ENCODE data around the gene SPPL2B. TPM values are rescaled to one million over a fixed set of nuclear protein-coding genes. Genes with fewer than 3 reads are reported as not detected.

SPPL2B gene
- total and polyA plus RNA-seq, 2 experiments from 2014 or later = 23.5 to 51.0 TPM

- Histone ChIP-seq H2AFZ (no peak overlapping the region), H3K4me1 (ENCODE audit: insufficient read depth) (peaks cover 2% of the 10 kb centered on the region; the same call in 1 of the 2 replicates), H3F3A (replicated peaks; ENCODE audit: low read depth) (peaks cover 24% of the 10 kb centered on the region), H3K27me3 (ENCODE audit: insufficient read depth) (no peaks in the 10 kb centered on the region), H4K20me1 (replicated peaks; ENCODE audit: insufficient read depth) (peaks cover 9% of the 10 kb centered on the region), H3K4me2 (no peak overlapping the region), H3K27ac (ENCODE audit: low read depth) (0 out of 2 replicates have a peak overlapping the region, but pooled peaks have one; percentile 45), H3K79me2 (replicated peaks; ENCODE audit: insufficient read depth) (peaks cover 32% of the 10 kb centered on the region), H3K4me3 (no peak overlapping the region), H3K36me3 (ENCODE audit: insufficient read depth) (no peaks in the 10 kb centered on the region), H3K9me2 (ENCODE audit: insufficient read depth) (no peaks in the 10 kb centered on the region; the same call in 1 of the 2 replicates)
- H3K9me3 Mint-ChIP-seq = peaks cover 13% of the 10 kb centered on the region
- TF ChIP-seq EZH2phosphoT487 (IDR thresholded peaks at IDR 0.05; ENCODE audit: unreplicated experiment) (no peak), EZH2 (IDR thresholded peaks at IDR 0.05; ENCODE audit: low read depth, unreplicated experiment) (no peak), NANOG (IDR thresholded peaks at IDR 0.05; ENCODE audit: borderline replicate concordance) (no peak), ZNF331 (CRISPR knock-in tag; IDR thresholded peaks at IDR 0.05; ENCODE audit: low read depth) (no peak), ZNF462 (CRISPR knock-in tag; IDR thresholded peaks at IDR 0.05) (no peak), STAT1 (IDR thresholded peaks at IDR 0.05; ENCODE audit: unreplicated experiment) (no peak), JUNB (IDR thresholded peaks at IDR 0.05; ENCODE audit: unreplicated experiment) (no peak)
- TF ChIP-seq, protein P1, sequence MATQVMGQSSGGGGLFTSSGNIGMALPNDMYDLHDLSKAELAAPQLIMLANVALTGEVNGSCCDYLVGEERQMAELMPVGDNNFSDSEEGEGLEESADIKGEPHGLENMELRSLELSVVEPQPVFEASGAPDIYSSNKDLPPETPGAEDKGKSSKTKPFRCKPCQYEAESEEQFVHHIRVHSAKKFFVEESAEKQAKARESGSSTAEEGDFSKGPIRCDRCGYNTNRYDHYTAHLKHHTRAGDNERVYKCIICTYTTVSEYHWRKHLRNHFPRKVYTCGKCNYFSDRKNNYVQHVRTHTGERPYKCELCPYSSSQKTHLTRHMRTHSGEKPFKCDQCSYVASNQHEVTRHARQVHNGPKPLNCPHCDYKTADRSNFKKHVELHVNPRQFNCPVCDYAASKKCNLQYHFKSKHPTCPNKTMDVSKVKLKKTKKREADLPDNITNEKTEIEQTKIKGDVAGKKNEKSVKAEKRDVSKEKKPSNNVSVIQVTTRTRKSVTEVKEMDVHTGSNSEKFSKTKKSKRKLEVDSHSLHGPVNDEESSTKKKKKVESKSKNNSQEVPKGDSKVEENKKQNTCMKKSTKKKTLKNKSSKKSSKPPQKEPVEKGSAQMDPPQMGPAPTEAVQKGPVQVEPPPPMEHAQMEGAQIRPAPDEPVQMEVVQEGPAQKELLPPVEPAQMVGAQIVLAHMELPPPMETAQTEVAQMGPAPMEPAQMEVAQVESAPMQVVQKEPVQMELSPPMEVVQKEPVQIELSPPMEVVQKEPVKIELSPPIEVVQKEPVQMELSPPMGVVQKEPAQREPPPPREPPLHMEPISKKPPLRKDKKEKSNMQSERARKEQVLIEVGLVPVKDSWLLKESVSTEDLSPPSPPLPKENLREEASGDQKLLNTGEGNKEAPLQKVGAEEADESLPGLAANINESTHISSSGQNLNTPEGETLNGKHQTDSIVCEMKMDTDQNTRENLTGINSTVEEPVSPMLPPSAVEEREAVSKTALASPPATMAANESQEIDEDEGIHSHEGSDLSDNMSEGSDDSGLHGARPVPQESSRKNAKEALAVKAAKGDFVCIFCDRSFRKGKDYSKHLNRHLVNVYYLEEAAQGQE (IDR thresholded peaks at IDR 0.05; ENCODE audit: unreplicated experiment) = no peak
- TF ChIP-seq, protein P2, sequence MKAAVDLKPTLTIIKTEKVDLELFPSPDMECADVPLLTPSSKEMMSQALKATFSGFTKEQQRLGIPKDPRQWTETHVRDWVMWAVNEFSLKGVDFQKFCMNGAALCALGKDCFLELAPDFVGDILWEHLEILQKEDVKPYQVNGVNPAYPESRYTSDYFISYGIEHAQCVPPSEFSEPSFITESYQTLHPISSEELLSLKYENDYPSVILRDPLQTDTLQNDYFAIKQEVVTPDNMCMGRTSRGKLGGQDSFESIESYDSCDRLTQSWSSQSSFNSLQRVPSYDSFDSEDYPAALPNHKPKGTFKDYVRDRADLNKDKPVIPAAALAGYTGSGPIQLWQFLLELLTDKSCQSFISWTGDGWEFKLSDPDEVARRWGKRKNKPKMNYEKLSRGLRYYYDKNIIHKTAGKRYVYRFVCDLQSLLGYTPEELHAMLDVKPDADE (IDR thresholded peaks at IDR 0.05) = no peak
- ATAC-seq (peak; percentile 23), DNase-seq (ENCODE audit: low spot score) (no peak)
- H3K4me1 Mint-ChIP-seq = peaks cover 17% of the 10 kb centered on the region
- peaks cover 28% of the 10 kb centered on the region for H3K36me3 Mint-ChIP-seq (ENCODE audit: low read depth)
- H3K27ac Mint-ChIP-seq = peak overlapping the region; percentile 34; the same call in 1 of the 2 replicates
- no peak overlapping the region for H3K4me3 Mint-ChIP-seq
- peaks cover 13% of the 10 kb centered on the region for H3K27me3 Mint-ChIP-seq (ENCODE audit: insufficient read depth, low read depth, poor library complexity)
Observed at GRCh38 chr19:2336528-2337328, 8.2 kb downstream of the SPPL2B start.
